ENCODE results near the gene GBF1. TPM values are rescaled to one million over a fixed set of nuclear protein-coding genes. Genes with fewer than 3 reads are reported as not detected.

GBF1 gene
- total RNA-seq, 1 experiment from 2014 or later: 25.1 TPM

- Histone ChIP-seq H3K36me3 (replicated peaks; ENCODE audit: control insufficient read depth, insufficient read depth, low read length) (peaks cover 4% of the 10 kb centered on the region), H3K4me3 (ENCODE audit: insufficient read depth, low read depth, low read length) (no peak overlapping the region), H3K27me3 (ENCODE audit: control insufficient read depth, insufficient read depth, low read length) (no peaks in the 10 kb centered on the region)
- no peak for DNase-seq
These were observed 139.5 kb downstream of the GBF1 start for GRCh38 chr10:102384606-102385429.

- Histone ChIP-seq H3K4me3 (ENCODE audit: insufficient read depth, low read depth, low read length) (no peak overlapping the region), H3K36me3 (replicated peaks; ENCODE audit: control insufficient read depth, insufficient read depth, low read length) (no peaks in the 10 kb centered on the region), H3K27me3 (ENCODE audit: control insufficient read depth, insufficient read depth, low read length) (peaks cover 10% of the 10 kb centered on the region)
- DNase-seq: no peak
These were observed 144.6 kb downstream of the GBF1 start for GRCh38 chr10:102389894-102390293.

- H3K4me3 ChIP-seq (ENCODE audit: insufficient read depth, low read depth, low read length): no peak overlapping the region
- H3K27me3 ChIP-seq (ENCODE audit: control insufficient read depth, insufficient read depth, low read length): peaks cover 13% of the 10 kb centered on the region
- no peaks in the 10 kb centered on the region for H3K36me3 ChIP-seq (replicated peaks; ENCODE audit: control insufficient read depth, insufficient read depth, low read length)
- DNase-seq: no peak
These were observed 147.0 kb downstream of the GBF1 start for GRCh38 chr10:102392306-102392705.

- H3K4me3 ChIP-seq (ENCODE audit: insufficient read depth, low read depth, low read length): peak overlapping the region; percentile 62
- H3K27me3 ChIP-seq (ENCODE audit: control insufficient read depth, insufficient read depth, low read length): peaks cover 13% of the 10 kb centered on the region
- DNase-seq: no peak
- no peaks in the 10 kb centered on the region for H3K36me3 ChIP-seq (replicated peaks; ENCODE audit: control insufficient read depth, insufficient read depth, low read length)
These were observed 148.2 kb downstream of the GBF1 start for GRCh38 chr10:102393411-102394078.

GRCh38 chr10:102394079-102394800 is 148.9 kb downstream of the GBF1 start:
- Histone ChIP-seq H3K27me3 (ENCODE audit: control insufficient read depth, insufficient read depth, low read length) (peaks cover 13% of the 10 kb centered on the region), H3K4me3 (ENCODE audit: insufficient read depth, low read depth, low read length) (peak overlapping the region; percentile 62), H3K36me3 (replicated peaks; ENCODE audit: control insufficient read depth, insufficient read depth, low read length) (no peaks in the 10 kb centered on the region)
- peak; percentile 98 for DNase-seq

- peak; percentile 83 for DNase-seq
- peak overlapping the region; percentile 62 for H3K4me3 ChIP-seq (ENCODE audit: insufficient read depth, low read depth, low read length)
- H3K27me3 ChIP-seq (ENCODE audit: control insufficient read depth, insufficient read depth, low read length): peaks cover 13% of the 10 kb centered on the region
- H3K36me3 ChIP-seq (replicated peaks; ENCODE audit: control insufficient read depth, insufficient read depth, low read length): no peaks in the 10 kb centered on the region
These were observed 149.6 kb downstream of the GBF1 start for GRCh38 chr10:102394801-102395399.

- Histone ChIP-seq H3K4me3 (ENCODE audit: insufficient read depth, low read depth, low read length) (peak within 1 kb of the TSS; percentile 62), H3K36me3 (replicated peaks; ENCODE audit: control insufficient read depth, insufficient read depth, low read length) (no peaks in the 10 kb centered on the region), H3K27me3 (ENCODE audit: control insufficient read depth, insufficient read depth, low read length) (peaks cover 13% of the 10 kb centered on the region)
- DNase-seq: peak; percentile 99
These were observed 150.3 kb downstream of the GBF1 start, which contains the start of gene NFKB2 for GRCh38 chr10:102395400-102396316. Gene NFKB2, plus strand, starts transcription at chr10:102395705. Its CDS starts 255 bp downstream, at chr10:102395960.

GRCh38 chr10:102396317-102396650 is 151.0 kb downstream of the GBF1 start:
- peak; percentile 66 for DNase-seq
- no peaks in the 10 kb centered on the region; the same call in 1 of the 2 replicates for H3K36me3 ChIP-seq (replicated peaks; ENCODE audit: control insufficient read depth, insufficient read depth, low read length)
- peak overlapping the region; percentile 62 for H3K4me3 ChIP-seq (ENCODE audit: insufficient read depth, low read depth, low read length)
- peaks cover 11% of the 10 kb centered on the region for H3K27me3 ChIP-seq (ENCODE audit: control insufficient read depth, insufficient read depth, low read length)

GRCh38 chr10:102396730-102397151 is 151.4 kb downstream of the GBF1 start:
- peak; percentile 14 for DNase-seq
- Histone ChIP-seq H3K36me3 (replicated peaks; ENCODE audit: control insufficient read depth, insufficient read depth, low read length) (peaks cover under 1% of the 10 kb centered on the region; the same call in 1 of the 2 replicates), H3K27me3 (ENCODE audit: control insufficient read depth, insufficient read depth, low read length) (peaks cover 11% of the 10 kb centered on the region), H3K4me3 (ENCODE audit: insufficient read depth, low read depth, low read length) (no peak overlapping the region)

GRCh38 chr10:102397222-102398171 is 152.2 kb downstream of the GBF1 start:
- DNase-seq: peak; percentile 32
- H3K27me3 ChIP-seq (ENCODE audit: control insufficient read depth, insufficient read depth, low read length): peaks cover 11% of the 10 kb centered on the region
- H3K36me3 ChIP-seq (replicated peaks; ENCODE audit: control insufficient read depth, insufficient read depth, low read length): peaks cover 1% of the 10 kb centered on the region; the same call in 1 of the 2 replicates
- no peak overlapping the region for H3K4me3 ChIP-seq (ENCODE audit: insufficient read depth, low read depth, low read length)

- peak; percentile 54 for DNase-seq
- H3K27me3 ChIP-seq (ENCODE audit: control insufficient read depth, insufficient read depth, low read length): peaks cover 8% of the 10 kb centered on the region
- peaks cover 1% of the 10 kb centered on the region; the same call in 1 of the 2 replicates for H3K36me3 ChIP-seq (replicated peaks; ENCODE audit: control insufficient read depth, insufficient read depth, low read length)
- no peak overlapping the region for H3K4me3 ChIP-seq (ENCODE audit: insufficient read depth, low read depth, low read length)
These were observed 153.1 kb downstream of the GBF1 start for GRCh38 chr10:102398172-102399020.
